Activated naive CD8-positive, alpha-beta T cell treated with anti-CD3 and anti-CD28 coated beads for 36 hours (primary cell): ENCODE measurements around the gene SLC35D2. TPM values are rescaled to one million over a fixed set of nuclear protein-coding genes. Genes with fewer than 3 reads are reported as not detected.
"Not testable (repeated sequence)": the region's sequence is repeated elsewhere in the genome, so short reads cannot be mapped to it uniquely, and the experiment has no call there.

ENCODE experiments used
- DNase-seq: peaks from one replicate; pipeline ENCODE4 v3.0.0; 2021
- H3K27ac Mint-ChIP-seq: one replicate; pipeline ENCODE4 v1.8.0; 2022; ENCODE audit warnings: mild to moderate bottlenecking, moderate library complexity, mixed read lengths
- H3K27me3 Mint-ChIP-seq: one replicate; pipeline ENCODE4 v1.8.0; 2022; ENCODE audit warnings: mild to moderate bottlenecking, mixed read lengths
- H3K36me3 Mint-ChIP-seq: one replicate; pipeline ENCODE4 v1.8.0; 2021; ENCODE audit warnings: mild to moderate bottlenecking, mixed read lengths
- H3K4me1 Mint-ChIP-seq: one replicate; pipeline ENCODE4 v1.8.0; 2021; ENCODE audit warnings: mixed read lengths
- H3K4me3 Mint-ChIP-seq: one replicate; pipeline ENCODE4 v1.8.0; 2022; ENCODE audit warnings: mild to moderate bottlenecking, moderate library complexity, mixed read lengths
- H3K9me3 Mint-ChIP-seq: one replicate; pipeline ENCODE4 v1.8.0; 2022; ENCODE audit warnings: mixed read lengths
- total RNA-seq, 2 experiments: library from RNA; stranded (reverse); gene quantifications; one replicate each; pipeline ENCODE4 v1.2.3, GENCODE V29; 2021

Gene SLC35D2
- total RNA-seq, 2 experiments from 2014 or later, result 0.80 to 1.5 TPM

DNA sequence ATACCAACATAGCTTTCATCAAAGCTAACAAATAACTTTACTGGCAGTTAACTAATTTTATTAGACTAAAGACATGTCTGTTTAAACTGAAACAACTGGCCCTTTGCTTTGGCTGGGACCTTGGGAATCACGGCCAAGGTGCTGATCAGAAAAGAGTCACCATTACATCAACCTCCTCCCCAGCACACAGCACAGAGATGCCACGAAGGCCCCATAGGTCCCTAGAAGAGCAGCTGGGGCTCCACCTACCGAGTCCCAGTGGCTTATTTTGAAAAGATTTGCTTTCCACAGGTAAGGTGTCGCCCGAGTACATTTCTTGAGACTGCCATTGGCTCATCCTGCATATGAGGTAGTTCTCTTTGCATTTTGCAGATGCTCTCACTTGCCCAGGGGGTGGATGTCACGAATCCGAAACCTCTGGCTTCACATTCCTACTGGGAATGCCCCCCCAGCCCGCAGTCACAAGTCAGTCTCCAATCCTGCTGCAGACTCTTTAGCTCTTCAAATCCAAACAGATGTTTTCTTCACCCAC is 62.7 kb downstream of the SLC35D2 start:
- H3K27ac Mint-ChIP-seq, result no peak overlapping the region
- no peaks in the 10 kb centered on the region for H3K36me3 Mint-ChIP-seq
- no peak overlapping the region for H3K4me3 Mint-ChIP-seq
- no peak for DNase-seq
- no peaks in the 10 kb centered on the region for H3K9me3 Mint-ChIP-seq
- H3K4me1 Mint-ChIP-seq, result no peaks in the 10 kb centered on the region
- no peaks in the 10 kb centered on the region for H3K27me3 Mint-ChIP-seq

DNA sequence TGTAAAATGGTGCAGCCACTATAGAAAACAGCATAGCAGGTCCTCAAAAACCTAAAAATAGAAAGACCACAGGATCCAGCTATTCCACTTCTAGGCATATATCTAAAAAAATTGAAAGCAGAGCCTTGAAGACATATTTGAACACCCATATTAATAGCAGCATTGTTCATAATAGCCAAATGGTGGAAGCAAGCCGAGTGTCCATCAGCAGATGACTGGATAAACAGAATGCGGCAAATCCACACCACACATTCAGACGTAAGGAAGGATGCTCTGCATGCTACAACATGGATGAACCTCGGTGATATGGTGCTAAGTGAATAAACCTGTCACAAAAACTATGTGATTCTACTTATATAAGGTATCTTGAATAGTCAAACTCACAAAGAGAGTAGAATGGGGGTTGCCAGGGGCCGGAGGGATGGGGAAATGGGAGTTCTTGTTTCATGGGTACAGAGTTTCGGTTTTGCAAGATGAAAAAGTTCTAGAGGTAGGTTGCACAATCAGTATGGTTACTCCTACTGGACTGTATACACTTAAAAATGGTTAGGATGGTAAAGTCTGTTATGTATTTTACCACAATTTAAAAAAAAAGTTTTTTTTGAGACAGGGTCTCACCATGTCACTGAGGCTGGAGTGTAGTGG is 64.5 kb downstream of the SLC35D2 start:
- no peaks in the 10 kb centered on the region for H3K9me3 Mint-ChIP-seq
- no peaks in the 10 kb centered on the region for H3K4me1 Mint-ChIP-seq
- H3K4me3 Mint-ChIP-seq, result no peak overlapping the region
- H3K27me3 Mint-ChIP-seq, result no peaks in the 10 kb centered on the region
- DNase-seq, result no peak
- no peak overlapping the region for H3K27ac Mint-ChIP-seq
- H3K36me3 Mint-ChIP-seq, result no peaks in the 10 kb centered on the region

GRCh38 chr9:96317335-96317980 is 66.1 kb downstream of the SLC35D2 start:
- no peak overlapping the region for H3K27ac Mint-ChIP-seq

GRCh38 chr9:96309850-96310249 is 73.7 kb downstream of the SLC35D2 start:
- no peak overlapping the region for H3K27ac Mint-ChIP-seq
- H3K4me3 Mint-ChIP-seq, result no peak overlapping the region
- H3K4me1 Mint-ChIP-seq, result no peaks in the 10 kb centered on the region

More at GRCh38 chr9:96317335-96317980, 66.1 kb downstream of the SLC35D2 start:
- Mint-ChIP-seq H3K4me3 (no peak overlapping the region), H3K27me3 (peaks cover 3% of the 10 kb centered on the region), H3K9me3 (peaks cover 8% of the 10 kb centered on the region), H3K4me1 (no peaks in the 10 kb centered on the region), H3K36me3 (peaks cover 11% of the 10 kb centered on the region)
- peak; percentile 44 for DNase-seq

DNA sequence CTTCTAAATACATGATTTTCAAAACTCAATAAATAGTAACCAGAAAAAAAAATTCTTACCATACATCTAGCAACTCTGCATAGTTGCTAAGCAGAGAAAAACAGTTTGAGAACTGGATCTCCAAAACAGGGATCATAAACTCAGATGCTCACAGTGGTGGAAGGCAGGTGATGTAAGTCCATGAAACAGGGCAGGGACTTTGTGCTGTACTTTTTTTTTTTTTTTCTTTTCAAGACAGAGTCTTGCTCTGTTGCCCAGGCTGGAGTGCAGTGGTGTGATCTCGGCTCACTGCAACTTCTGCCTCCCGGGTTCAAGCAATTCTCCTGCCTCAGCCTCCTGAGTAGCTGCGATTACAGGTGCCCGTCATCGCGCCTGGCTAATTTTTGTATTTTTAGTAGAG is 76.6 kb downstream of the SLC35D2 start:
- not testable (repeated sequence) for H3K27me3 Mint-ChIP-seq, H3K4me3 Mint-ChIP-seq, H3K36me3 Mint-ChIP-seq, DNase-seq, H3K27ac Mint-ChIP-seq, H3K4me1 Mint-ChIP-seq, H3K9me3 Mint-ChIP-seq

More at GRCh38 chr9:96309850-96310249, 73.7 kb downstream of the SLC35D2 start:
- H3K9me3 Mint-ChIP-seq, result peaks cover 19% of the 10 kb centered on the region
- DNase-seq, result no peak
- peaks cover 12% of the 10 kb centered on the region for H3K27me3 Mint-ChIP-seq
- peaks cover 14% of the 10 kb centered on the region for H3K36me3 Mint-ChIP-seq

GRCh38 chr9:96305171-96305570 is 78.3 kb downstream of the SLC35D2 start:
- Mint-ChIP-seq H3K36me3 (no peaks in the 10 kb centered on the region), H3K4me3 (no peak overlapping the region), H3K9me3 (no peaks in the 10 kb centered on the region), H3K27ac (no peak overlapping the region), H3K27me3 (peaks cover 3% of the 10 kb centered on the region), H3K4me1 (no peaks in the 10 kb centered on the region)
- DNase-seq, result no peak

GRCh38 chr9:96304230-96304629 is 79.3 kb downstream of the SLC35D2 start:
- H3K9me3 Mint-ChIP-seq, result no peaks in the 10 kb centered on the region
- H3K36me3 Mint-ChIP-seq, result no peaks in the 10 kb centered on the region
- no peak overlapping the region for H3K4me3 Mint-ChIP-seq
- H3K27me3 Mint-ChIP-seq, result peaks cover 3% of the 10 kb centered on the region
- no peak for DNase-seq
- H3K4me1 Mint-ChIP-seq, result no peaks in the 10 kb centered on the region
- no peak overlapping the region for H3K27ac Mint-ChIP-seq

- Mint-ChIP-seq H3K36me3 (no peaks in the 10 kb centered on the region), H3K9me3 (no peaks in the 10 kb centered on the region), H3K27me3 (peaks cover 12% of the 10 kb centered on the region), H3K27ac (no peak within 1 kb of the TSS), H3K4me3 (no peak within 1 kb of the TSS), H3K4me1 (no peaks in the 10 kb centered on the region)
- DNase-seq, result no peak
Measured at GRCh38 chr9:96302021-96302420, 81.5 kb downstream of the SLC35D2 start, which contains the start of gene HSD17B3. Gene HSD17B3, minus strand, starts transcription at chr9:96302176. Its CDS starts 72 bp downstream, at chr9:96302104.

GRCh38 chr9:96299823-96300222 is 83.7 kb downstream of the SLC35D2 start:
- Mint-ChIP-seq H3K9me3 (peaks cover 3% of the 10 kb centered on the region), H3K27ac (no peak overlapping the region), H3K27me3 (peaks cover 12% of the 10 kb centered on the region), H3K4me1 (no peaks in the 10 kb centered on the region), H3K4me3 (no peak overlapping the region), H3K36me3 (no peaks in the 10 kb centered on the region)
- DNase-seq, result no peak

DNA sequence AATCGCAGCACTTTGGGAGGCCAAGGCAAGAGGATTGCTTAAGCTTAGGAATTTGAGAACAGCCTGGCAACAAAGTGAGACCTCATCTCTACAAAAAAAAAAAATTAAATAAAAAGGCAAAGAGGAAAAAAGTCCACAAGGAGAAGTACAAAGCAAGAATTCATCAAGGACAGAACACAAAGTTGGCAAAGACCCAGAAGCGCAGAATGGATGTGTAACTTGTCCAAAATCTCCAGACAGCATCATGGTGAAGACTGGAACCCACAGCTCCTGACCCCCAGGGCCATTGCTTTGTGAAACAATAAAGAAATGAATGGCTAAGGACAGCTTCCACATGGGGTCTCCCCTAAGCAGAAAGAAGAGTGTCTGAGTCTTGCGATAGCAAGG is 89.4 kb downstream of the SLC35D2 start:
- no peaks in the 10 kb centered on the region for H3K36me3 Mint-ChIP-seq
- no peak overlapping the region for H3K27ac Mint-ChIP-seq
- H3K4me1 Mint-ChIP-seq, result no peaks in the 10 kb centered on the region
- no peak for DNase-seq
- no peak overlapping the region for H3K4me3 Mint-ChIP-seq
- H3K27me3 Mint-ChIP-seq, result peaks cover 9% of the 10 kb centered on the region
- H3K9me3 Mint-ChIP-seq, result peaks cover 3% of the 10 kb centered on the region

- Mint-ChIP-seq H3K9me3 (peaks cover 3% of the 10 kb centered on the region), H3K27ac (no peak overlapping the region), H3K4me3 (no peak overlapping the region), H3K27me3 (peaks cover 7% of the 10 kb centered on the region), H3K4me1 (no peaks in the 10 kb centered on the region), H3K36me3 (no peaks in the 10 kb centered on the region)
- no peak for DNase-seq
Measured at GRCh38 chr9:96293498-96294158, 89.9 kb downstream of the SLC35D2 start.

GRCh38 chr9:96289392-96289791 is 94.1 kb downstream of the SLC35D2 start:
- H3K36me3 Mint-ChIP-seq, result no peaks in the 10 kb centered on the region
- no peak overlapping the region for H3K27ac Mint-ChIP-seq
- peaks cover 3% of the 10 kb centered on the region for H3K27me3 Mint-ChIP-seq
- H3K9me3 Mint-ChIP-seq, result peaks cover 3% of the 10 kb centered on the region
- H3K4me3 Mint-ChIP-seq, result no peak overlapping the region
- no peaks in the 10 kb centered on the region for H3K4me1 Mint-ChIP-seq
- DNase-seq, result no peak

DNA sequence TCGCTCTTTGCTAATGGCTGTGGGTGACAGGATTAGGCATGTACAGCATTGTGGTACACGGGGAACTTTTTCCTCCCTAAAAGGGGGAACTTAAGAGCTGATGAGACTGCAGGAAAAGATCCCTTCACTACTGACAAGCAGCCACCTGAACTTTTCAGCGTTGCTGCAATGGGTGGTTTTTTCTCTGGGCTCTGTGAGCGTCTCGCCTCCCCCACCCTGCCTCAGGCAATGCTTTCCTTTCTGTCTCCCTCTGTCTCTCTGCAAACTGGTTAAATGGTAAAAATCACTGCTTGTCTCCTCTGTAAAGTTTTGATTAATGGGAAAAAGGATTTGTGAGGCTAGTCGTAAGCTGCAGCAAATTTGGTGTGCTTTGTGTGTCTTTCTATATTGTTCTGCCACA is 101.9 kb downstream of the SLC35D2 start:
- H3K36me3 Mint-ChIP-seq, result no peaks in the 10 kb centered on the region
- H3K4me3 Mint-ChIP-seq, result no peak overlapping the region
- H3K4me1 Mint-ChIP-seq, result no peaks in the 10 kb centered on the region
- no peak overlapping the region for H3K27ac Mint-ChIP-seq
- peaks cover 3% of the 10 kb centered on the region for H3K9me3 Mint-ChIP-seq
- no peak for DNase-seq
- H3K27me3 Mint-ChIP-seq, result peaks cover 7% of the 10 kb centered on the region

GRCh38 chr9:96279932-96280331 is 103.6 kb downstream of the SLC35D2 start:
- H3K9me3 Mint-ChIP-seq, result peaks cover 9% of the 10 kb centered on the region
- peaks cover 4% of the 10 kb centered on the region for H3K27me3 Mint-ChIP-seq
- no peak for DNase-seq
- H3K4me3 Mint-ChIP-seq, result no peak overlapping the region
- no peaks in the 10 kb centered on the region for H3K4me1 Mint-ChIP-seq
- no peak overlapping the region for H3K27ac Mint-ChIP-seq
- H3K36me3 Mint-ChIP-seq, result peaks cover 1% of the 10 kb centered on the region

GRCh38 chr9:96274939-96275338 is 108.6 kb downstream of the SLC35D2 start:
- Mint-ChIP-seq H3K36me3 (peaks cover 8% of the 10 kb centered on the region), H3K4me3 (no peak overlapping the region), H3K27me3 (no peaks in the 10 kb centered on the region), H3K4me1 (no peaks in the 10 kb centered on the region), H3K27ac (no peak overlapping the region), H3K9me3 (peaks cover 22% of the 10 kb centered on the region)
- no peak for DNase-seq
